HFF-Myc (cell line): ENCODE measurements around the gene DPYSL3.

Source experiments
- DNase-seq: peaks from one replicate; pipeline ENCODE4 v3.0.0-alpha.2; 2011; ENCODE audit warnings: low read depth; ENCODE audit errors: extremely low read depth
- H3K4me3 ChIP-seq: replicated peaks from 2 replicates; pipeline ENCODE4 v1.5.1; 2011; ENCODE audit warnings: low read depth, mild to moderate bottlenecking, control low read depth, low read length
- CTCF ChIP-seq: IDR thresholded peaks from 2 replicates; pipeline ENCODE4 v1.5.1; 2012; ENCODE audit warnings: mild to moderate bottlenecking, low read depth, low read length, control low read depth; ENCODE audit errors: missing control alignments

Gene DPYSL3

GRCh38 chr5:147404706-147405105 is 105.2 kb downstream of the DPYSL3 start:
- no peak overlapping the region for H3K4me3 ChIP-seq
- no peak for TF ChIP-seq CTCF
- DNase-seq, result no peak

GRCh38 chr5:147403651-147404640 is 105.9 kb downstream of the DPYSL3 start:
- peak; percentile 86 for DNase-seq
- H3K4me3 ChIP-seq, result no peak overlapping the region
- TF ChIP-seq CTCF, result no peak

GRCh38 chr5:147400881-147401280 is 109.0 kb downstream of the DPYSL3 start:
- DNase-seq, result no peak

GRCh38 chr5:147400126-147400809 is 109.6 kb downstream of the DPYSL3 start:
- no peak for DNase-seq
- no peak overlapping the region for H3K4me3 ChIP-seq
- TF ChIP-seq CTCF, result no peak

More at GRCh38 chr5:147400881-147401280, 109.0 kb downstream of the DPYSL3 start:
- no peak overlapping the region for H3K4me3 ChIP-seq
- no peak for TF ChIP-seq CTCF

GRCh38 chr5:147398860-147399259 is 111.0 kb downstream of the DPYSL3 start:
- TF ChIP-seq CTCF, result no peak
- peak; percentile 85 for DNase-seq
- no peak overlapping the region for H3K4me3 ChIP-seq

GRCh38 chr5:147397616-147398015 is 112.3 kb downstream of the DPYSL3 start:
- DNase-seq, result no peak
- no peak overlapping the region for H3K4me3 ChIP-seq
- no peak for TF ChIP-seq CTCF
